ENCODE measurements around the gene B3GNT2. TPM values are rescaled to one million over a fixed set of nuclear protein-coding genes. Genes with fewer than 3 reads are reported as not detected.

The B3GNT2 gene
- total RNA-seq, 4 donors from 2014 or later: 28.1 to 41.6 (median 38.4) TPM

DNA sequence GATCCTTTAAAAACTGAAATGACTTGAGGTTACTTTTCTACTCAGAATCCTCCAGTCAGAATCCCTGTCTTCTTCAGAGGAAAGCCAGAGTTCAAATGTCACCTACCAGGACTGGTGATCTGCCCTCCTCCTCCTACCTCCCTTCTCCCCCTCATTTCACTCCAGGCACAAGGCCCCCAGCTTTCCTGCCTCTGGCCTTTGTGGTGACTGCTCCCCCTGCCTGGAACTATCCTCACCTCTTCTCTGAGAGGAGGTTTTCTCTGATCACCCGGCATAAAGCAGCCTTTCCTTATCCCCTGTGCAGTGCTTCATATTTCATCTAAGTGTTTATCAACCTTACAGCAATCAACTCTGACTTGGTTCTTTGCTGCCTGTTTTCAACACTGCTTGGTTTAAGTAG, 6.8 kb downstream of the B3GNT2 start:
- DNase-seq: no peak
- H3K36me3 ChIP-seq: no peaks in the 10 kb centered on the region
- 74 to 80% methylated on average over 1 of the region's 1 CpG for WGBS, 2 donors (ENCODE audit: low coverage in 1 of 2)
- peaks cover 6 to 60% (median 15%) of the 10 kb centered on the region in 4 donors for H3K4me1 ChIP-seq
- in situ Hi-C loops (cut with MboI; ENCODE audit: low pct_ligation_motif_present in 1 of 4, low pct_unique_long_range_greater_than_20kb in 1 of 4, low sequenced_read_pairs in 3 of 4) (loop anchor here in 1 of 4 donors (10.0 kb wide), 1 partner anchor 212 kb away; no protein-coding TSS in a partner anchor), intact Hi-C loops (cut with DNase I; ENCODE audit: low total_unique reads) (no loop called here)
- H3K4me3 ChIP-seq: no peak overlapping the region
- no peak overlapping the region for H3K27ac ChIP-seq
- no peaks in the 10 kb centered on the region for H3K9me3 ChIP-seq
- TF ChIP-seq EP300 (IDR thresholded peaks at IDR 0.05; ENCODE audit: low read depth): no peak
- TF ChIP-seq, protein P1, sequence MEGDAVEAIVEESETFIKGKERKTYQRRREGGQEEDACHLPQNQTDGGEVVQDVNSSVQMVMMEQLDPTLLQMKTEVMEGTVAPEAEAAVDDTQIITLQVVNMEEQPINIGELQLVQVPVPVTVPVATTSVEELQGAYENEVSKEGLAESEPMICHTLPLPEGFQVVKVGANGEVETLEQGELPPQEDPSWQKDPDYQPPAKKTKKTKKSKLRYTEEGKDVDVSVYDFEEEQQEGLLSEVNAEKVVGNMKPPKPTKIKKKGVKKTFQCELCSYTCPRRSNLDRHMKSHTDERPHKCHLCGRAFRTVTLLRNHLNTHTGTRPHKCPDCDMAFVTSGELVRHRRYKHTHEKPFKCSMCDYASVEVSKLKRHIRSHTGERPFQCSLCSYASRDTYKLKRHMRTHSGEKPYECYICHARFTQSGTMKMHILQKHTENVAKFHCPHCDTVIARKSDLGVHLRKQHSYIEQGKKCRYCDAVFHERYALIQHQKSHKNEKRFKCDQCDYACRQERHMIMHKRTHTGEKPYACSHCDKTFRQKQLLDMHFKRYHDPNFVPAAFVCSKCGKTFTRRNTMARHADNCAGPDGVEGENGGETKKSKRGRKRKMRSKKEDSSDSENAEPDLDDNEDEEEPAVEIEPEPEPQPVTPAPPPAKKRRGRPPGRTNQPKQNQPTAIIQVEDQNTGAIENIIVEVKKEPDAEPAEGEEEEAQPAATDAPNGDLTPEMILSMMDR (IDR thresholded peaks at IDR 0.05): no peak
- no peaks in the 10 kb centered on the region for H3K27me3 ChIP-seq

DNA sequence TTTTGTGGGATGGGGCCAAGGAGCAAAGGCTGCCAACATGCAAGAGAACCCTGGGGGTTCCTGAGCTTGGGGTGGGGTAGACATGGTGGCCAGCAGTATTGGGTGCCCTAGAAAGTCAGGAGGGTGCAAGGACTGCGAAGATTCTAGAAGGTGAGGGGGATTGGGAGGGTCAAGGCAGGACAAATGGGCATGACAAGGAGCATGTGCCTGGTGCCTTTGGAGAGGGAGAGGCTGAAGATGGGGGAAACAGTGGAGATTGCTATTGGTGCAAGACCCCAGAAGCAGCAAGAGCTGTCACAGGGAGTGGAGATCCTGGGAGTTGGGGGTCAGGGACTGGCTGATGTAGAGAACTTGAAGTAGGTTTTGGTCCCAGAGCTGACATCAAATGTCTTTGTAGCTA, 7.5 kb downstream of the B3GNT2 start:
- no peak for DNase-seq
- H3K27me3 ChIP-seq: no peaks in the 10 kb centered on the region
- H3K9me3 ChIP-seq: no peaks in the 10 kb centered on the region
- intact Hi-C loops (cut with DNase I; ENCODE audit: low total_unique reads) (no loop called here), in situ Hi-C loops (cut with MboI; ENCODE audit: low pct_ligation_motif_present in 1 of 4, low pct_unique_long_range_greater_than_20kb in 1 of 4, low sequenced_read_pairs in 3 of 4) (loop anchor here in 1 of 4 donors (10.0 kb wide), 1 partner anchor 211 kb away; no protein-coding TSS in a partner anchor)
- peaks cover 4 to 60% (median 12%) of the 10 kb centered on the region in 4 donors for H3K4me1 ChIP-seq
- H3K27ac ChIP-seq: no peak overlapping the region
- no peak overlapping the region for H3K4me3 ChIP-seq
- WGBS, 2 donors (ENCODE audit: low coverage in 1 of 2): 100% methylated on average over 1 of the region's 1 CpG
- H3K36me3 ChIP-seq: no peaks in the 10 kb centered on the region
- TF ChIP-seq POLR2A (IDR thresholded peaks at IDR 0.05) (no peak), EP300 (IDR thresholded peaks at IDR 0.05; ENCODE audit: low read depth) (no peak), POLR2AphosphoS5 (IDR thresholded peaks at IDR 0.05) (no peak)
- TF ChIP-seq, protein P1 (IDR thresholded peaks at IDR 0.05): no peak

- no peaks in the 10 kb centered on the region for H3K27me3 ChIP-seq
- no peak overlapping the region for H3K27ac ChIP-seq
- H3K4me3 ChIP-seq: no peak overlapping the region
- no peaks in the 10 kb centered on the region for H3K9me3 ChIP-seq
- H3K4me1 ChIP-seq: peaks cover 0 to 51% (median 11%) of the 10 kb centered on the region in 4 donors
- H3K36me3 ChIP-seq: no peaks in the 10 kb centered on the region
- in situ Hi-C loops (cut with MboI; ENCODE audit: low pct_ligation_motif_present in 1 of 4, low pct_unique_long_range_greater_than_20kb in 1 of 4, low sequenced_read_pairs in 3 of 4): loop anchor here in 1 of 4 donors (10.0 kb wide), 1 partner anchor 210 kb away; no protein-coding TSS in a partner anchor
- WGBS, 2 donors (ENCODE audit: low coverage in 1 of 2): 88 to 93% methylated on average over 6 to 14 of the region's 14 CpGs
- TF ChIP-seq POLR2AphosphoS5 (IDR thresholded peaks at IDR 0.05) (no peak), EP300 (IDR thresholded peaks at IDR 0.05; ENCODE audit: low read depth) (no peak), POLR2A (IDR thresholded peaks at IDR 0.05) (no peak)
- TF ChIP-seq, protein P1 (IDR thresholded peaks at IDR 0.05): no peak
- no peak for DNase-seq
- intact Hi-C loops (cut with DNase I; ENCODE audit: low total_unique reads): no loop called here
Measured at GRCh38 chr2:62204998-62205496, 9.1 kb downstream of the B3GNT2 start.

DNA sequence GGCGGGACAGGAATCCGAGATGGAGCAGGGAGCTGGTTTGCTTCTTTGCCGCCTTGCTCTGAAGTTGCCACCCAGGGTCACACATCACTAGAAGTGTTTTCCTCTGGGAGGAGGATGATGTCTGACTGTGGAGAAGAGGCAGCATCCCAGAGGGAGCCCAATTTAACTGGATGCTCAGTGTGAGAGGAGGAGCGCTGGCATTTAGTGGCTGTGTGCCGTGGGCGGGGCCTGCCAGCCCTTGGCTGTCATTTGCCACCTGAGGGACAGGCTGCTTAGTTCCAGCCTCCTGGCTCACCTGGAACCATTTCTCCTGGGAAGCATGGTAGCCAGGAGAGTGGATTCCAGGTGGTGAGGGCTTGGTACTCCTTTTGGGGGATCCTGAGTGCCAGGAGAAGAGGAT, 9.6 kb downstream of the B3GNT2 start:
- 92 to 94% methylated on average over 2 to 6 of the region's 6 CpGs for WGBS, 2 donors (ENCODE audit: low coverage in 1 of 2)
- H3K4me3 ChIP-seq: no peak overlapping the region
- in situ Hi-C loops (cut with MboI; ENCODE audit: low pct_ligation_motif_present in 1 of 4, low pct_unique_long_range_greater_than_20kb in 1 of 4, low sequenced_read_pairs in 3 of 4) (loop anchor here in 1 of 4 donors (10.0 kb wide), 1 partner anchor 209 kb away; no protein-coding TSS in a partner anchor), intact Hi-C loops (cut with DNase I; ENCODE audit: low total_unique reads) (no loop called here)
- TF ChIP-seq EP300 (IDR thresholded peaks at IDR 0.05; ENCODE audit: low read depth): no peak
- TF ChIP-seq POLR2AphosphoS5 (IDR thresholded peaks at IDR 0.05): no peak
- TF ChIP-seq, protein P1 (IDR thresholded peaks at IDR 0.05): no peak
- TF ChIP-seq POLR2A (IDR thresholded peaks at IDR 0.05): no peak
- peak overlapping the region in 1 of 4 donors; percentile 1 for H3K27ac ChIP-seq
- H3K4me1 ChIP-seq: peaks cover 0 to 48% (median 11%) of the 10 kb centered on the region in 4 donors
- H3K36me3 ChIP-seq: no peaks in the 10 kb centered on the region
- no peaks in the 10 kb centered on the region for H3K27me3 ChIP-seq
- H3K9me3 ChIP-seq: no peaks in the 10 kb centered on the region
- DNase-seq: no peak
